Right atrium auricular region (tissue), 2 donors: ENCODE measurements around the gene HADHB. TPM values are rescaled to one million over a fixed set of nuclear protein-coding genes. Genes with fewer than 3 reads are reported as not detected.

Experiments used
- DNase-seq: peaks from one replicate; pipeline ENCODE4 v3.0.0-alpha.2; 2019; ENCODE audit warnings: low spot score
- H3K27ac ChIP-seq, 2 donors: fragments of 200-600 bp; sonication (generic); 1 replicate in 1 of 2; 2 replicates in 1 of 2; pipeline ENCODE4 v1.5.1; 2016 to 2019
- H3K27me3 ChIP-seq, 2 donors: fragments of 200-600 bp; sonication (generic); one replicate each; pipeline versions ENCODE4 v1.5.1 to v1.6.0; 2017 to 2019
- H3K36me3 ChIP-seq: fragments of 200-600 bp; sonication (generic); one replicate; pipeline ENCODE4 v1.5.1; 2016
- H3K4me1 ChIP-seq, 2 donors: fragments of 200-600 bp; sonication (generic); one replicate each; pipeline versions ENCODE4 v1.5.1 to v1.6.0; 2017 to 2019
- H3K4me3 ChIP-seq, 2 donors: fragments of 200-600 bp; sonication (generic); 1 replicate in 1 of 2; 2 replicates in 1 of 2; pipeline ENCODE4 v1.5.1; 2017 to 2019; ENCODE audit warnings: mild to moderate bottlenecking in 1 of 2, moderate library complexity in 1 of 2
- H3K9me3 ChIP-seq, 2 donors: fragments of 200-600 bp; sonication (generic); one replicate each; pipeline ENCODE4 v1.5.1; 2019
- CTCF ChIP-seq, 2 donors: fragments of 200-600 bp; sonication (generic); IDR thresholded peaks; one replicate each; pipeline ENCODE4 v1.5.1; 2019; ENCODE audit warnings: antibody characterized with exemption in 2 of 2
- total RNA-seq, 2 donors: library from RNA; depleted of rRNA; stranded (reverse); fragments of >200 nt; gene quantifications; one replicate each; pipeline ENCODE4 v1.1.0, GENCODE V29; 2016

Gene HADHB
- total RNA-seq, 2 donors from 2014 or later: 756 to 770 TPM

DNA sequence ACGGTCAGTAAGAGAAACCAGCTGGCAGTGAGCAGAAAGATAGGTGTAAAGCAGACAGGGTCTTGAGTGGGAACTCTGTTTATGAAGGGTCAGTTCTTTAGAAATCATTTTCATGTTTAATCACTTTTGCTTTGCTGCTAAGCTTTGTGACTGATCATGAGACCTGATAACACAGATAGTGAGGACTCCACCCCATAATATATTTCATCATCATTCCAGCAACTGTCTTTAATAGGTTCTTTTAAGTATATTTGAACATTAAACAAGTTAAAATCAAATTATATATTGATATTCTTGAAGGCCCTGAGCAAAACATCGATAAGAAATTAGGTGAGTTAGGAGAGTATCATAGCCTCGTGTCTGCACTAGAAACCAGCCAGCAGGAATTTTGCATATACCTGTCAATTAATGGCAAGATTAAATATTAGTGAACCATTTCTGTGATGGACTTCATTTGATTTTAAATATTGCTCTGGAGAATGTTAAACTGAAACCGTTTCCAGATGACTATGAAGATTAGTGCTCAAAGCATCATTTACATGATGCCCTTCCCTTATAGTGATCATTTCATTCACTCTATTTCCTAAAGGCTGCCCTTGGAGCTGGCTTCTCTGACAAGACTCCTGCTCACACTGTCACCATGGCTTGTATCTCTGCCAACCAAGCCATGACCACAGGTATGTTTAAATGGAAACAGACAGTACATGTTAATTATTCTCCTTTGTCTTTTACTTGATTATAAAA lies 31.9 kb downstream of the HADHB start:
- Histone ChIP-seq H3K27me3 (no peaks in the 10 kb centered on the region), H3K27ac (peak overlapping the region in 1 of 2 donors; percentile 87), H3K9me3 (no peaks in the 10 kb centered on the region), H3K4me3 (no peak overlapping the region), H3K4me1 (peaks cover 0 to 36% of the 10 kb centered on the region in 2 donors), H3K36me3 (peaks cover 55% of the 10 kb centered on the region)
- no peak for DNase-seq
- TF ChIP-seq CTCF (IDR thresholded peaks at IDR 0.05): no peak

DNA sequence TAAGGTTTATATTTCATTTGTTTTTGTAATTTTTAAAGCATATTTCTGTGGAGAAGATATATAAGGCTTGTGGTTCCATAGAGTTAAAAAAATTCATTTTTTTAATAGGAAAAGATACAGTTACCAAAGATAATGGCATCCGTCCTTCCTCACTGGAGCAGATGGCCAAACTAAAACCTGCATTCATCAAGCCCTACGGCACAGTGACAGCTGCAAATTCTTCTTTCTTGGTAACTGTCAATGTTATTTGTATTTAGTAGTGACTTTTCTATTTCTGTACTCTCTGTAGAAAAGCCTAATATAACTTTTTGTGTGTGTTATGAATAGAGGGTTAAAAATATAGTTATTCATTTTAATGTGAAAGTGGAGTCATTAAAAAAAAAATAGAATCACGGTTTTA lies 35.1 kb downstream of the HADHB start:
- no peaks in the 10 kb centered on the region for H3K27me3 ChIP-seq
- no peak overlapping the region for H3K4me3 ChIP-seq
- H3K9me3 ChIP-seq: no peaks in the 10 kb centered on the region
- TF ChIP-seq CTCF (IDR thresholded peaks at IDR 0.05): no peak
- peaks cover 87% of the 10 kb centered on the region for H3K36me3 ChIP-seq
- H3K27ac ChIP-seq: no peak overlapping the region
- peaks cover 0 to 8% of the 10 kb centered on the region in 2 donors for H3K4me1 ChIP-seq
- DNase-seq: no peak

DNA sequence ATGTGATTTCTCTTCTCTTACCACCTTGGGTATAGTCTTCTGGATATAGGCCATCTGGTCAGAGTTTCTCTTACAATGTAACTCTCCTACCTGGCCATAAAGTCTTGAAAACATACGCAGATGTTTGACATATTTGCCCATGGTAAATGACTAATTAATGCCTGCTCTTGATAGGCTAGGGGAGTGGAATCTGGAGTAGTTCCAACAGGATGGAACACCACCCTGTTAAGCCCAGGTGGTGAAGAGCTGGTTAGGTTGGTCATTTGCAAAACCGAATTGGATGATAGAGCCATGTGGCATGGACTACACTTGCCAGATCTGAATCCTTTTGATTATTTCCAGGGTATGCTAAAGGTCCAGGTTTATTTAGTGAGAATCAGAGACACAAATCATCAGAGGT lies 36.5 kb downstream of the HADHB start:
- TF ChIP-seq CTCF (IDR thresholded peaks at IDR 0.05): no peak
- Histone ChIP-seq H3K36me3 (peaks cover 95% of the 10 kb centered on the region), H3K4me3 (no peak overlapping the region), H3K27me3 (no peaks in the 10 kb centered on the region), H3K9me3 (no peaks in the 10 kb centered on the region), H3K27ac (no peak overlapping the region), H3K4me1 (no peaks in the 10 kb centered on the region)
- DNase-seq: no peak

DNA sequence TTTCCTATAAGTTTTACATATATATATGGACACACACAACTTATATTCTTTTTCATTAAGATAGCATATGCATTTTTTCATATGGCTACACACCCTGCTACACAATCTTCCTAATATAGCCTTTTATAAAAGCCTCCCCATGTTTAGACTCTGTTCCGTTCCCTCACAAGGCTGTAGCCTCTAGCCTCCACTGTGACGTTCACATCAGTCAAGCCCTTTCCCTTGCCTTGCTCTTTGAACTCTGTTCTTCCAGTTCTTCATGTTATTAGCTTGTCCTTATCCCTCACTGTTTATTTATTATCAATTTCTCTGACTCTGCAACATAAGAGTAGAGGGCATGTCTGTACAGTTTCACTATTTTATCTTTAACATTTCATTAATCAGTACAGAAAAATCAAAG lies 38.9 kb downstream of the HADHB start:
- Histone ChIP-seq H3K36me3 (peaks cover 95% of the 10 kb centered on the region), H3K4me1 (no peaks in the 10 kb centered on the region), H3K4me3 (no peak overlapping the region), H3K27ac (no peak overlapping the region), H3K9me3 (no peaks in the 10 kb centered on the region), H3K27me3 (no peaks in the 10 kb centered on the region)
- no peak for TF ChIP-seq CTCF (IDR thresholded peaks at IDR 0.05)
- no peak for DNase-seq

GRCh38 chr2:26284132-26284531 lies 39.4 kb downstream of the HADHB start:
- H3K9me3 ChIP-seq: no peaks in the 10 kb centered on the region
- H3K27me3 ChIP-seq: no peaks in the 10 kb centered on the region
- H3K27ac ChIP-seq: no peak overlapping the region
- H3K36me3 ChIP-seq: peaks cover 95% of the 10 kb centered on the region
- TF ChIP-seq CTCF (IDR thresholded peaks at IDR 0.05): no peak
- no peak overlapping the region for H3K4me3 ChIP-seq
- no peaks in the 10 kb centered on the region for H3K4me1 ChIP-seq
- no peak for DNase-seq

GRCh38 chr2:26285931-26286330 lies 41.2 kb downstream of the HADHB start:
- no peak overlapping the region for H3K4me3 ChIP-seq
- no peak for TF ChIP-seq CTCF (IDR thresholded peaks at IDR 0.05)
- H3K4me1 ChIP-seq: no peaks in the 10 kb centered on the region
- no peaks in the 10 kb centered on the region for H3K27me3 ChIP-seq
- no peak for DNase-seq
- peaks cover 93% of the 10 kb centered on the region for H3K36me3 ChIP-seq
- no peak overlapping the region for H3K27ac ChIP-seq
- H3K9me3 ChIP-seq: no peaks in the 10 kb centered on the region
